Measurements from ENCODE around the gene ACADM. TPM values are rescaled to one million over a fixed set of nuclear protein-coding genes. Genes with fewer than 3 reads are reported as not detected.

Gene ACADM
- total and polyA plus RNA-seq, 2 experiments from 2014 or later, result 37.7 to 52.8 TPM

DNA sequence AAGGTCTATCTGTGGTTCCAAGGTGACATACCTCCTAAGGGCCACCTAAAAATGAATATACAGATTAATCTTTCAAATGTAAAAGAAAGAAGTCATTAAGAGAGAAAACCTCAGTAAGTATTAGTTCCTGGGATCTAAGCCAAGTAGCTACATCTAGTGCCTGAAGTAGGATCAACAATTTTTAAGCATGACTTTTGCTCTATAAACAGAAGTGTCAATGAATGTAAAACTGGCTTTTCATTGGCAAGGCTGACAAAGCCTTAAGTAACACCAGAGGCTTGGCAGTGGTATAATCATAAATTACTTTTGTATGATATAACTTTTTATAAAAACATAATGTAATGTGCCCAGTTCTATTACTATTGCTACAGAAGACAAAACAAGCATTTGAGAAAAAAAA is 12.2 kb upstream of the ACADM start:
- no peak for ATAC-seq
- Mint-ChIP-seq H3K27me3 (ENCODE audit: insufficient read depth, low read depth, poor library complexity) (no peaks in the 10 kb centered on the region), H3K27ac (no peak overlapping the region), H3K36me3 (ENCODE audit: low read depth) (no peaks in the 10 kb centered on the region; the same call in 2 of the 3 replicates), H3K4me3 (no peak overlapping the region), H3K4me1 (no peaks in the 10 kb centered on the region), H3K9me3 (peaks cover 1% of the 10 kb centered on the region; the same call in 2 of the 3 replicates)
- Histone ChIP-seq H3F3A (replicated peaks; ENCODE audit: low read depth) (no peaks in the 10 kb centered on the region), H3K27ac (ENCODE audit: low read depth) (no peak overlapping the region), H4K20me1 (replicated peaks; ENCODE audit: insufficient read depth) (no peaks in the 10 kb centered on the region), H3K4me3 (no peak overlapping the region), H3K9me2 (ENCODE audit: insufficient read depth) (no peaks in the 10 kb centered on the region; the same call in 1 of the 2 replicates), H3K27me3 (ENCODE audit: insufficient read depth) (no peaks in the 10 kb centered on the region), H3K36me3 (ENCODE audit: insufficient read depth) (no peaks in the 10 kb centered on the region), H3K4me1 (ENCODE audit: insufficient read depth) (no peaks in the 10 kb centered on the region), H3K4me2 (no peak overlapping the region), H2AFZ (no peak overlapping the region), H3K79me2 (replicated peaks; ENCODE audit: insufficient read depth) (no peaks in the 10 kb centered on the region)
- TF ChIP-seq CREB1 (CRISPR knock-in tag; IDR thresholded peaks at IDR 0.05; ENCODE audit: low read depth) (no peak), EZH2phosphoT487 (IDR thresholded peaks at IDR 0.05; ENCODE audit: unreplicated experiment) (no peak), EZH2 (IDR thresholded peaks at IDR 0.05; ENCODE audit: low read depth, unreplicated experiment) (no peak), POLR2AphosphoS5 (IDR thresholded peaks at IDR 0.05; ENCODE audit: low read depth) (no peak), ZNF331 (CRISPR knock-in tag; IDR thresholded peaks at IDR 0.05; ENCODE audit: low read depth) (no peak), ZNF114 (CRISPR knock-in tag; IDR thresholded peaks at IDR 0.05) (no peak), STAT1 (IDR thresholded peaks at IDR 0.05; ENCODE audit: unreplicated experiment) (no peak)
- TF ChIP-seq, protein P1, sequence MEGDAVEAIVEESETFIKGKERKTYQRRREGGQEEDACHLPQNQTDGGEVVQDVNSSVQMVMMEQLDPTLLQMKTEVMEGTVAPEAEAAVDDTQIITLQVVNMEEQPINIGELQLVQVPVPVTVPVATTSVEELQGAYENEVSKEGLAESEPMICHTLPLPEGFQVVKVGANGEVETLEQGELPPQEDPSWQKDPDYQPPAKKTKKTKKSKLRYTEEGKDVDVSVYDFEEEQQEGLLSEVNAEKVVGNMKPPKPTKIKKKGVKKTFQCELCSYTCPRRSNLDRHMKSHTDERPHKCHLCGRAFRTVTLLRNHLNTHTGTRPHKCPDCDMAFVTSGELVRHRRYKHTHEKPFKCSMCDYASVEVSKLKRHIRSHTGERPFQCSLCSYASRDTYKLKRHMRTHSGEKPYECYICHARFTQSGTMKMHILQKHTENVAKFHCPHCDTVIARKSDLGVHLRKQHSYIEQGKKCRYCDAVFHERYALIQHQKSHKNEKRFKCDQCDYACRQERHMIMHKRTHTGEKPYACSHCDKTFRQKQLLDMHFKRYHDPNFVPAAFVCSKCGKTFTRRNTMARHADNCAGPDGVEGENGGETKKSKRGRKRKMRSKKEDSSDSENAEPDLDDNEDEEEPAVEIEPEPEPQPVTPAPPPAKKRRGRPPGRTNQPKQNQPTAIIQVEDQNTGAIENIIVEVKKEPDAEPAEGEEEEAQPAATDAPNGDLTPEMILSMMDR (conservative IDR thresholded peaks at IDR 0.05; ENCODE audit: low read depth in 2 of 2), result no peak
- TF ChIP-seq, protein P2, sequence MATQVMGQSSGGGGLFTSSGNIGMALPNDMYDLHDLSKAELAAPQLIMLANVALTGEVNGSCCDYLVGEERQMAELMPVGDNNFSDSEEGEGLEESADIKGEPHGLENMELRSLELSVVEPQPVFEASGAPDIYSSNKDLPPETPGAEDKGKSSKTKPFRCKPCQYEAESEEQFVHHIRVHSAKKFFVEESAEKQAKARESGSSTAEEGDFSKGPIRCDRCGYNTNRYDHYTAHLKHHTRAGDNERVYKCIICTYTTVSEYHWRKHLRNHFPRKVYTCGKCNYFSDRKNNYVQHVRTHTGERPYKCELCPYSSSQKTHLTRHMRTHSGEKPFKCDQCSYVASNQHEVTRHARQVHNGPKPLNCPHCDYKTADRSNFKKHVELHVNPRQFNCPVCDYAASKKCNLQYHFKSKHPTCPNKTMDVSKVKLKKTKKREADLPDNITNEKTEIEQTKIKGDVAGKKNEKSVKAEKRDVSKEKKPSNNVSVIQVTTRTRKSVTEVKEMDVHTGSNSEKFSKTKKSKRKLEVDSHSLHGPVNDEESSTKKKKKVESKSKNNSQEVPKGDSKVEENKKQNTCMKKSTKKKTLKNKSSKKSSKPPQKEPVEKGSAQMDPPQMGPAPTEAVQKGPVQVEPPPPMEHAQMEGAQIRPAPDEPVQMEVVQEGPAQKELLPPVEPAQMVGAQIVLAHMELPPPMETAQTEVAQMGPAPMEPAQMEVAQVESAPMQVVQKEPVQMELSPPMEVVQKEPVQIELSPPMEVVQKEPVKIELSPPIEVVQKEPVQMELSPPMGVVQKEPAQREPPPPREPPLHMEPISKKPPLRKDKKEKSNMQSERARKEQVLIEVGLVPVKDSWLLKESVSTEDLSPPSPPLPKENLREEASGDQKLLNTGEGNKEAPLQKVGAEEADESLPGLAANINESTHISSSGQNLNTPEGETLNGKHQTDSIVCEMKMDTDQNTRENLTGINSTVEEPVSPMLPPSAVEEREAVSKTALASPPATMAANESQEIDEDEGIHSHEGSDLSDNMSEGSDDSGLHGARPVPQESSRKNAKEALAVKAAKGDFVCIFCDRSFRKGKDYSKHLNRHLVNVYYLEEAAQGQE (IDR thresholded peaks at IDR 0.05; ENCODE audit: unreplicated experiment), result no peak
- TF ChIP-seq, protein P3, sequence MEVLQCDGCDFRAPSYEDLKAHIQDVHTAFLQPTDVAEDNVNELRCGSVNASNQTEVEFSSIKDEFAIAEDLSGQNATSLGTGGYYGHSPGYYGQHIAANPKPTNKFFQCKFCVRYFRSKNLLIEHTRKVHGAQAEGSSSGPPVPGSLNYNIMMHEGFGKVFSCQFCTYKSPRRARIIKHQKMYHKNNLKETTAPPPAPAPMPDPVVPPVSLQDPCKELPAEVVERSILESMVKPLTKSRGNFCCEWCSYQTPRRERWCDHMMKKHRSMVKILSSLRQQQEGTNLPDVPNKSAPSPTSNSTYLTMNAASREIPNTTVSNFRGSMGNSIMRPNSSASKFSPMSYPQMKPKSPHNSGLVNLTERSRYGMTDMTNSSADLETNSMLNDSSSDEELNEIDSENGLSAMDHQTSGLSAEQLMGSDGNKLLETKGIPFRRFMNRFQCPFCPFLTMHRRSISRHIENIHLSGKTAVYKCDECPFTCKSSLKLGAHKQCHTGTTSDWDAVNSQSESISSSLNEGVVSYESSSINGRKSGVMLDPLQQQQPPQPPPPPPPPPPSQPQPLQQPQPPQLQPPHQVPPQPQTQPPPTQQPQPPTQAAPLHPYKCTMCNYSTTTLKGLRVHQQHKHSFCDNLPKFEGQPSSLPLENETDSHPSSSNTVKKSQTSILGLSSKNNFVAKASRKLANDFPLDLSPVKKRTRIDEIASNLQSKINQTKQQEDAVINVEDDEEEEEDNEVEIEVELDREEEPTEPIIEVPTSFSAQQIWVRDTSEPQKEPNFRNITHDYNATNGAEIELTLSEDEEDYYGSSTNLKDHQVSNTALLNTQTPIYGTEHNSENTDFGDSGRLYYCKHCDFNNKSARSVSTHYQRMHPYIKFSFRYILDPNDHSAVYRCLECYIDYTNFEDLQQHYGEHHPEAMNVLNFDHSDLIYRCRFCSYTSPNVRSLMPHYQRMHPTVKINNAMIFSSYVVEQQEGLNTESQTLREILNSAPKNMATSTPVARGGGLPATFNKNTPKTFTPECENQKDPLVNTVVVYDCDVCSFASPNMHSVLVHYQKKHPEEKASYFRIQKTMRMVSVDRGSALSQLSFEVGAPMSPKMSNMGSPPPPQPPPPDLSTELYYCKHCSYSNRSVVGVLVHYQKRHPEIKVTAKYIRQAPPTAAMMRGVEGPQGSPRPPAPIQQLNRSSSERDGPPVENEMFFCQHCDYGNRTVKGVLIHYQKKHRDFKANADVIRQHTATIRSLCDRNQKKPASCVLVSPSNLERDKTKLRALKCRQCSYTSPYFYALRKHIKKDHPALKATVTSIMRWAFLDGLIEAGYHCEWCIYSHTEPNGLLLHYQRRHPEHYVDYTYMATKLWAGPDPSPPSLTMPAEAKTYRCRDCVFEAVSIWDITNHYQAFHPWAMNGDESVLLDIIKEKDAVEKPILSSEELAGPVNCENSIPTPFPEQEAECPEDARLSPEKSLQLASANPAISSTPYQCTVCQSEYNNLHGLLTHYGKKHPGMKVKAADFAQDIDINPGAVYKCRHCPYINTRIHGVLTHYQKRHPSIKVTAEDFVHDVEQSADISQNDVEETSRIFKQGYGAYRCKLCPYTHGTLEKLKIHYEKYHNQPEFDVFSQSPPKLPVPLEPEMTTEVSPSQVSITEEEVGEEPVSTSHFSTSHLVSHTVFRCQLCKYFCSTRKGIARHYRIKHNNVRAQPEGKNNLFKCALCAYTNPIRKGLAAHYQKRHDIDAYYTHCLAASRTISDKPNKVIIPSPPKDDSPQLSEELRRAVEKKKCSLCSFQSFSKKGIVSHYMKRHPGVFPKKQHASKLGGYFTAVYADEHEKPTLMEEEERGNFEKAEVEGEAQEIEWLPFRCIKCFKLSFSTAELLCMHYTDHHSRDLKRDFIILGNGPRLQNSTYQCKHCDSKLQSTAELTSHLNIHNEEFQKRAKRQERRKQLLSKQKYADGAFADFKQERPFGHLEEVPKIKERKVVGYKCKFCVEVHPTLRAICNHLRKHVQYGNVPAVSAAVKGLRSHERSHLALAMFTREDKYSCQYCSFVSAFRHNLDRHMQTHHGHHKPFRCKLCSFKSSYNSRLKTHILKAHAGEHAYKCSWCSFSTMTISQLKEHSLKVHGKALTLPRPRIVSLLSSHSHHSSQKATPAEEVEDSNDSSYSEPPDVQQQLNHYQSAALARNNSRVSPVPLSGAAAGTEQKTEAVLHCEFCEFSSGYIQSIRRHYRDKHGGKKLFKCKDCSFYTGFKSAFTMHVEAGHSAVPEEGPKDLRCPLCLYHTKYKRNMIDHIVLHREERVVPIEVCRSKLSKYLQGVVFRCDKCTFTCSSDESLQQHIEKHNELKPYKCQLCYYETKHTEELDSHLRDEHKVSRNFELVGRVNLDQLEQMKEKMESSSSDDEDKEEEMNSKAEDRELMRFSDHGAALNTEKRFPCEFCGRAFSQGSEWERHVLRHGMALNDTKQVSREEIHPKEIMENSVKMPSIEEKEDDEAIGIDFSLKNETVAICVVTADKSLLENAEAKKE (CRISPR knock-in tag; IDR thresholded peaks at IDR 0.05), result no peak
- TF ChIP-seq, protein P4, sequence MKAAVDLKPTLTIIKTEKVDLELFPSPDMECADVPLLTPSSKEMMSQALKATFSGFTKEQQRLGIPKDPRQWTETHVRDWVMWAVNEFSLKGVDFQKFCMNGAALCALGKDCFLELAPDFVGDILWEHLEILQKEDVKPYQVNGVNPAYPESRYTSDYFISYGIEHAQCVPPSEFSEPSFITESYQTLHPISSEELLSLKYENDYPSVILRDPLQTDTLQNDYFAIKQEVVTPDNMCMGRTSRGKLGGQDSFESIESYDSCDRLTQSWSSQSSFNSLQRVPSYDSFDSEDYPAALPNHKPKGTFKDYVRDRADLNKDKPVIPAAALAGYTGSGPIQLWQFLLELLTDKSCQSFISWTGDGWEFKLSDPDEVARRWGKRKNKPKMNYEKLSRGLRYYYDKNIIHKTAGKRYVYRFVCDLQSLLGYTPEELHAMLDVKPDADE (IDR thresholded peaks at IDR 0.05), result no peak
- DNase-seq (ENCODE audit: low spot score), result no peak
